ENCODE measurements around the gene PHF23.

Gene PHF23

DNA sequence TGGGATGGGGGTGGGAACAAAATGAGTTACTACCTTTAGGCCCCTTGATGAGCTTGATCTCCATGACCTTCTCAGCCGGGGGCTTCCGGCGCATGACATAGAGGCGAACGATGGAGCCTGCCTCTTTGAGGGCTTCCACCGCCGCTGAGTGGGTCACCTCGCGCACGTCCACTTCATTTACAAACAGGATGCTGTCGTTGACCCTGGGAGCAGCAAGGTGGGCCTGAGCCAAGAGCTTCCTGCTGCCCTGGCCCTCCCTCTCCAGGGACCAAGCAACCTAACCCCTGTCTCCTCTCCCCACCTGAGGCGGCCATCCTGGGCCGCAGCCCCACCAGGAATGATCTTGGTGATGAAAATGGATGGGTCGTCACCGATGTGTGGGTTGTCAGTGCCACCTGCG, 35.9 kb downstream of the PHF23 start:
- no peak for DNase-seq (ENCODE audit: low spot score)

DNA sequence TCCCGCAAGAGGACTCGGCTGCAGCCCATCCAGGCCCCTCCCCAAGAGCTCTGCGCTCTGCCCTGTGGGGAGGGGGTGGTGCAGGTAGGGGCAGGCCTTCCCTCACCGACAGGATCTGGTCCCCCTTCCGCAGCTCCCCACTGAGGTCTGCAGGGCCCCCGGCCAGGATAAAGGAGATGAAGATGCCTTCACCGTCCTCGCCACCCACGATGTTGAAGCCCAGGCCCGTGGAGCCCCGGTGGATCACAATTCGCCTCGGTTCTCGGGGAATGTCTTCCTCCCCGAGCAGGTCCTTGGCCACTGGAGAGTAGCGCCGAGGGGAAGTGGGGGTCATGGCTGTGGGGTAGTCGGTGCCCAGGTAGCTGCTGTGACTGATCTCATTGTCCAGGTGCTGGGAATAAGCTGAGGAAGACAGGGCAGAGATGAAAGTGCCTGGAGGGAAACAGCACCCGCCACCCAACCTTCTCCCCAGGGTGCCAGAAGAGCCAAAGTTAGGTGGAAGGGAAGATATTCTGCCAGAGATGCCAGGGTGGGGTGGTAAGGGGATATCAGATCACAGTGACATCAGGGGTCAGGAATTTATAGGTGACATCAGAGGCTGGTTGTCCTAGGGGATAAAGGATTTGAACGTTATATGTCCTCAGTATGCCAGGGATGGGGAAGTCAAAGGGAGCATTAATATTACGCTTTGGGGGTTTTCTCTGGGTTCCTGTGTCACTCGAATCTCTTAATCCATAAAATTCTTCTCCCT, 42.4 kb downstream of the PHF23 start:
- DNase-seq (ENCODE audit: low spot score), result no peak

DNA sequence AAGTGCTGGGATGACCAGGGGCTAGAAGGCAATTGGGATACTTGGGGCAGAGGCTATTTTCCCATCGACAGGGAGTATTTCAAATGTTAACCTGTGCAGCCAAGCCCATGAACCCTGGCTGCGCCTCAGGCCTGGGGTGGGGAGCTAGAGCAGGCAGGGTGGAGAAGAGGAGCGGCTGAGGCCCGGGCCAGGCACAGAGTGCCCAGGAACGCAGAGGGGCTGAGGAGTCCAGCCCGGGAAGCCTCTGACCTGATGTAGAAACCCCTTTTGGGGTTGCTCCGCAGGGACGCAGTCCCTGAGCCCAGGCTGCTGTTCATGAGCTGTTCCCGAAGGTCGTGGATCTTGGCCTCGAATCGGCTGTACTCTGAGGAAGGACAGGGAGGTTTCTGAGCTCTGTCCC, 43.3 kb downstream of the PHF23 start:
- no peak for DNase-seq (ENCODE audit: low spot score)

DNA sequence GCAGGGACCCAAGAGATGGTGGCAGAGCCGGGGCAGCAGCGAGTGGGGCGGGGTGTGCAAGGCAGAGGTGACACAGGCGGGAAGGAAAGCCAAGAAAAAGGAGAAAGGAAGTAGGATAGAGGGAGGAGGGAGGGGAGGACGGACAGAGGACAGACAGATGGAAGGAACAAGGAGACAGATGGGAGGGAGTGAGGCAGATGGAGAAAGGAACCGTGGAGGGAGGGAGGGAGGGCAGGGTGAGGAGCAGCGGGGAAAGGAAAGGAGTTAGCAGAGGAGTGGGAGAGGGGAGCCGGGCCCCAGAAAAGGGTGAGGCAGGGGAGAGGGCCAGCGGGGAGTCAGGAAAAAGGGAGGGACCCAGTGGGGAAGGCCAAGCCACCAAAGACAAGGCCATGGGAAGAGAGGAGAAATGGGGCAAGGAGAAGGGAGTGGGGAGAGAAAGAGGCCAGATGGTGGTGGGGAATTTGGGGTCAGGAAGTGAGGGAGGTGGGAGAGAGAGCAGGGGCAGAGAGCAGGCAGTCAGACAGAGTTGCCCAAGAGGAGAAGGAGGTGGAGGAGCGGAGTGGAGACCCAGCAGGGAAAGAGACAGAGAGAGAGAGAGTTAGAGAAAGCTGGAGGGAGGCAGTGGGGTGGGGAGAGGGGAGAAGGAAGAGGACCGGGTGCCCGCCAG, 46.9 kb downstream of the PHF23 start:
- DNase-seq (ENCODE audit: low spot score), result no peak

DNA sequence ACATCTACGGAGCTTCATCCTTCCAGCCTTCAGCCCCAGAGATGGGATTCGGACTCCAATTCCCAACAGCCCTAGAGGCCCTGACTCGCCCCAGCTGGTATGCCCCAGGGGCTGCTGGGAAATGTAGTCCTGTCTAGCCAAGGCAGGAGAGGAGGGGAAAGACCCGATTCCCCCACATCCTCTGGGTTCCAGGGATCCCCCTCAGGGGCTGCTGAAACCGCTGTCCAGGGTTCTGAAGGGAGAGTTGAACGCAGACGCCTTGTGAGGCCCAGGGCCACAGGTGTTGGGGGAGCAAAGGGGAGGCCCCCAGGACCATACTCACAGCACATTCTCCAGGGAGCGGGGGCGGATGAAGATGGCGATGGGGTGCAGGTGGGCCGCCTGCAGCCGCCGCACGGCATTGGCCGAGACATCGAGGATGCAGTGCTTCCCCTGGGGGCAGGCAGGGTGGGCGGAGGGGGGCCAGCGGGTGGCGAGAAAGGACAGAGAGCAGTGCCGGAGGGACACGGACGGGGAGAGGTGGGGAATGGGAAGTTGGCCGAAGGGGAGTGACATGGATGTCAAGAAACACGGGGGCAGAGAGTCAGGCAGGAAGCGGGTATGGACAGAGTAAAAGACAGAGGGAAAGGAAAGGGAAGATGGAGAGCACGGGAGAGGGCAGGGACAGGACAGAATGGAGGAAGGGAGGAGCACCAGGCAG, 47.5 kb downstream of the PHF23 start:
- DNase-seq (ENCODE audit: low spot score), result no peak

DNA sequence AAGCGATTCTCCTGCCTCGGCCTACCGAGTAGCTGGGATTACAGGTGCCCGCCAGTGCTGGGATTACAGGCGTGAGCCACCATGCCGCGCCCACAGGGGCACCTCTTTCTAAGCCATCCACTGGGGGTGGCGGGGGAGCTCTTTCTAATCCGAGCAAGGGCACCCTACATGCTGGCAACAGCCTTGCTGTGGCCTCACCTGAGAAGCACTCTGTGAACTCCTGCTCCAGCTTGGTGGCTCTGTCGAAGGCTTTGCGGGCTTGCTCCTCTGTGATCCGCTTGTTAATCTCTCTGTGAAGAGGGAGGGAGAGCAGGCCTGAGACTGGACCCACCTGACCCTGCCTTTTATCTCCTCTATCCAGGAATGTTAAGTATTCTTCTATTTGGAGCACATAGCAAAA, 48.2 kb downstream of the PHF23 start:
- DNase-seq (ENCODE audit: low spot score), result no peak

DNA sequence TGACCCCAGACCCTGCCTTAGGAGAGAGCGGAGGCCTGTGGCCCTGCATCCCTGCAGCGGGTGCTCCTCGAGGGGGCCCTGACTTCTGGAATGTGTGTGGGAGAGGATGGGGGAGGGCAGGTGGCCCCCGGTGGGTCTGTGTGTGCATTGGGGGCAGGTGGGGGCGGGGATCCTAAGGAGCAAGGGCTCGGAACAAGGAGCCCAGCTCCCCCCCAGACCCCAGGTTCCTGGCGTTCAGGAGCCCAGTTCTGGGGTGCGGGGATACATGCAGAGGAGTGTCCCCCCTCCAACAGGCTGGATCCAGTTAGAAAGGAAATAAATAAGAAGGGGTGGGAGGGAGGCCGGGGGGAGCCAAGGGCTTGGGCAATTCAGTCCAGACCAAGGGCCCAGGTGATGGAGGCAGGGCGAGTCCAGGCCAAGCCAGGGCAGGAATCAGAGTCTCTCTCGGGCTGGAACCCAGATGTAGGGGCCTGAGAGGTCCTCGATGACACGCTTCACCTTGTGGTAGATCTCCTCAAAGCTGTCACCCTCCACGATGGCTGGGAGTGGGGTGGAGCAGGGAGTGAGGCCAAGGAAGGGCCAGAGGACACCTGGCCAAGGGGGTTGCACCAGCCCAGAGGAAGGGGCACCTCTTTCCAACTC, 48.9 kb downstream of the PHF23 start:
- DNase-seq (ENCODE audit: low spot score), result no peak

DNA sequence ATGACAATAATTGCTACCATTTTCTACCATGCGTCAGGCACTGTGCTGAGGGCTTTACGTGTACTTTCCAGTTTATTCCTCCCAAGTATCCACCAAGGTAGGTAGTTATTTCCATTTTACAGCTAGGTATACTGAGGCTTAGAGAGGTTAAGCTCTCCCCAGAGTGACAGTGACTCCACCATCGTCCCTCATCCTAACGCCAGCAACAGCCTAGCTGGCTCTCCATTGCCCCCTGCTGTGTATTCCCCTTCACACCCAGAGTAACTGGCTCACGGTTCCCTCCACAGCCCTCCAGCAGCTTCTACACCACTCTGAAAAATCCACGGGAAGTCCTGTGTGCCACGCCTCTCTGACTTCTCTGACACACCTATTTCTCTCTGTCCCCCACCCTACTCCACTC, 53.0 kb downstream of the PHF23 start:
- no peak for DNase-seq (ENCODE audit: low spot score)

All from CD4-positive, alpha-beta T cell treated with Interleukin-2 at 100 ng/mL for 4 hours (primary cell).